Measurements from ENCODE around the gene TBCA.

Gene TBCA

GRCh38 chr5:77641963-77642737, 134.0 kb downstream of the TBCA start:
- no peak for FAIRE-seq

- FAIRE-seq = no peak
Observed at GRCh38 chr5:77641397-77641943, 134.7 kb downstream of the TBCA start.

Measured in colon (tissue), 2 donors.